ENCODE results near the gene MRPL4. TPM values are rescaled to one million over a fixed set of nuclear protein-coding genes. Genes with fewer than 3 reads are reported as not detected.

The MRPL4 gene
- total RNA-seq, 2 donors from 2014 or later, result 33.8 to 44.2 TPM

DNA sequence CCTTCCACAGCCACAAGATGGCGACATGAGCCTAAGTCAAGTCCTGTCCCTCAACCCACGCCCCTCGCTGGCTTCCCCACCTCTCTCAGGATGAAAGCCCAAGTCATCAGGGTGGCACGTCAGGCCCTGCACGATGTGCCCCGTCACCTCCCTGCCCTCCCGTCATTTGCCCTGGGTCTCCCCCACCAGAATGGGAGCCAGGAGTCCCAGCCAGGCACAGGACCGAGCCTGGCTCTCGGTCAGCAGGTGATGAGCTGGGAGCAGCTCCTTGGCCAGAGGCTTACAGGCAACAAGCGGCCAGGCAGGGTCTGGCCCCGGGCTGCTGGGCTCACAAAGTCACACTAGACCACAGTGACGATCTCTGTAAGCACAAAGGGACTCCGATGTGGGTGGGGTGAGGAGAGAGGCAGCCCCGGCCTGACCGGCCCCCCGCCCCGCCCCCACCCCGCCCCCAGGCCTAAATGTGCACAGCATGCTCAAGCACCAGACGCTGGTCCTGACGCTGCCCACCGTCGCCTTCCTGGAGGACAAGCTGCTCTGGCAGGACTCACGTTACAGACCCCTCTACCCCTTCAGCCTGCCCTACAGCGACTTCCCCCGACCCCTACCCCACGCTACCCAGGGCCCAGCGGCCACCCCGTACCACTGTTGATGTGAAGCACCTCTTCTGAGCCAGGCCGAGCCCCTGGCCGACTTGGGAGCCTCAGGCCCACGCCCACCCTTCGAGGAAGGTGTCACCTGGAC, 7.3 kb downstream of the MRPL4 start:
- H3K36me3 Mint-ChIP-seq (ENCODE audit: low read depth), result peaks cover 10% of the 10 kb centered on the region
- H3K27me3 Mint-ChIP-seq, result no peaks in the 10 kb centered on the region
- ATAC-seq (peak; percentile 91), DNase-seq (peak; percentile 66 to 83 (median 75))
- H3K27ac Mint-ChIP-seq, result peak overlapping the region; percentile 57
- no peak overlapping the region for H3K4me3 Mint-ChIP-seq
- H3K9me3 ChIP-seq (ENCODE audit: control insufficient read depth, low read length, poor library complexity, severe bottlenecking), result no peaks in the 10 kb centered on the region
- H3K4me1 Mint-ChIP-seq, result peaks cover 8% of the 10 kb centered on the region

- no peaks in the 10 kb centered on the region for H3K9me3 ChIP-seq (ENCODE audit: control insufficient read depth, low read length, poor library complexity, severe bottlenecking)
- peak in 1 of 3 donors; percentile 19 for DNase-seq
- peak; percentile 43 for ATAC-seq
- Mint-ChIP-seq H3K27ac (peak overlapping the region; percentile 57), H3K4me1 (peaks cover 8% of the 10 kb centered on the region), H3K27me3 (no peaks in the 10 kb centered on the region), H3K4me3 (no peak overlapping the region), H3K36me3 (ENCODE audit: low read depth) (peaks cover 10% of the 10 kb centered on the region)
Measured at GRCh38 chr19:10260141-10260584, 8.1 kb downstream of the MRPL4 start.

DNA sequence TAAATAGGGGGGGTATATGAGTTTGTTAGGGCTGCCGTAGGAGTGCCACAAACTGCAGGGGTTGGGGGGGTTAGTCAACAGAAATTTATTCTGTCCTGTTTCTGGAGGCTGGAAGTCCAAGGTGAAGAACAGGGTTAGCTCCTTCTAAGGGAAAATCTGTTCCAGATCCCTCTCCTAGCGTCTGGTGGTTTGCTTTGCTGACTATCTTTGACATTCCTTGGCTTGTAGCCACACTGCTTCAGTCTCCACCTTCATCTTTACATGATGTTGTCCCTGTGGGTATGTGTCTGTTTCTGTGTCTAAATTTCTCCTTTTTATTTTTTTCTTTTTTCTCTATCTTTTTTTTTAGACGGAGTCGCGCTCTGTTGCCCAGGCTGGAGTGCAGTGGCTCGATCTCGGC, 10.8 kb downstream of the MRPL4 start:
- Mint-ChIP-seq H3K4me1 (no peaks in the 10 kb centered on the region), H3K27ac (no peak overlapping the region), H3K36me3 (ENCODE audit: low read depth) (no peaks in the 10 kb centered on the region), H3K27me3 (no peaks in the 10 kb centered on the region), H3K4me3 (no peak overlapping the region)
- no peaks in the 10 kb centered on the region for H3K9me3 ChIP-seq (ENCODE audit: control insufficient read depth, low read length, poor library complexity, severe bottlenecking)
- ATAC-seq, result no peak
- no peak for DNase-seq

DNA sequence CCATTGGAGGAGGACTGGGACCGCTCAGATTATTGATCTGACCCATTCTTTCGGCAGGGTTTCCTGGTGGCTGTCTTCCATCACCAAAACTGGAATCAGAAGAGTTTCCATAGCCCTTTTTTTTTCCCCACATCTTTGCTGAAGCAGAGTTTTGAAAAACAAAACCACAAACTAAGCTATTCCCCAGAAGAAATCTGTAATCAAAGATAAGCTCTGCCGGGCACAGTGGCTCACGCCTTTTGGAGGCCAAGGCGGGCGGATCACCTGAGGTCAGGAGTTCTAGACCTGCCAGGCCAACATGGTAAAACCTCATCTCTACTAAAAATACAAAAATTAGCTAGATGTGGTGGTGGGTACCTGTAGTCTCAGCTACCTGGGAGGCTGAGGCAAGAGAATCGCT, 14.7 kb downstream of the MRPL4 start:
- no peaks in the 10 kb centered on the region for H3K27me3 Mint-ChIP-seq
- no peak overlapping the region for H3K4me3 Mint-ChIP-seq
- DNase-seq (no peak), ATAC-seq (no peak)
- H3K36me3 Mint-ChIP-seq (ENCODE audit: low read depth), result no peaks in the 10 kb centered on the region
- peaks cover 19% of the 10 kb centered on the region for H3K4me1 Mint-ChIP-seq
- H3K9me3 ChIP-seq (ENCODE audit: control insufficient read depth, low read length, poor library complexity, severe bottlenecking), result no peaks in the 10 kb centered on the region
- H3K27ac Mint-ChIP-seq, result no peak overlapping the region

- Mint-ChIP-seq H3K27me3 (no peaks in the 10 kb centered on the region), H3K36me3 (ENCODE audit: low read depth) (no peaks in the 10 kb centered on the region), H3K27ac (no peak overlapping the region), H3K4me3 (no peak overlapping the region), H3K4me1 (peaks cover 20% of the 10 kb centered on the region)
- ATAC-seq (no peak), DNase-seq (no peak)
- H3K9me3 ChIP-seq (ENCODE audit: control insufficient read depth, low read length, poor library complexity, severe bottlenecking), result no peaks in the 10 kb centered on the region
Measured at GRCh38 chr19:10268071-10268470, 16.1 kb downstream of the MRPL4 start.

GRCh38 chr19:10269333-10270179, 17.5 kb downstream of the MRPL4 start:
- ATAC-seq, result peak; percentile 62
- Mint-ChIP-seq H3K36me3 (ENCODE audit: low read depth) (peaks cover 2% of the 10 kb centered on the region), H3K27me3 (no peaks in the 10 kb centered on the region), H3K27ac (peak overlapping the region; percentile 93), H3K4me3 (peak overlapping the region; percentile 89), H3K4me1 (peaks cover 24% of the 10 kb centered on the region)
- peak; percentile 77 to 90 (median 78) for DNase-seq
- H3K9me3 ChIP-seq (ENCODE audit: control insufficient read depth, low read length, poor library complexity, severe bottlenecking), result no peaks in the 10 kb centered on the region

- Mint-ChIP-seq H3K27me3 (no peaks in the 10 kb centered on the region), H3K4me1 (peaks cover 25% of the 10 kb centered on the region), H3K27ac (peak overlapping the region; percentile 93), H3K36me3 (ENCODE audit: low read depth) (peaks cover 2% of the 10 kb centered on the region), H3K4me3 (peak overlapping the region; percentile 89)
- no peaks in the 10 kb centered on the region for H3K9me3 ChIP-seq (ENCODE audit: control insufficient read depth, low read length, poor library complexity, severe bottlenecking)
- peak; percentile 47 to 55 (median 53) for DNase-seq
- peak; percentile 62 for ATAC-seq
Measured at GRCh38 chr19:10270180-10270615, 18.2 kb downstream of the MRPL4 start.

DNA sequence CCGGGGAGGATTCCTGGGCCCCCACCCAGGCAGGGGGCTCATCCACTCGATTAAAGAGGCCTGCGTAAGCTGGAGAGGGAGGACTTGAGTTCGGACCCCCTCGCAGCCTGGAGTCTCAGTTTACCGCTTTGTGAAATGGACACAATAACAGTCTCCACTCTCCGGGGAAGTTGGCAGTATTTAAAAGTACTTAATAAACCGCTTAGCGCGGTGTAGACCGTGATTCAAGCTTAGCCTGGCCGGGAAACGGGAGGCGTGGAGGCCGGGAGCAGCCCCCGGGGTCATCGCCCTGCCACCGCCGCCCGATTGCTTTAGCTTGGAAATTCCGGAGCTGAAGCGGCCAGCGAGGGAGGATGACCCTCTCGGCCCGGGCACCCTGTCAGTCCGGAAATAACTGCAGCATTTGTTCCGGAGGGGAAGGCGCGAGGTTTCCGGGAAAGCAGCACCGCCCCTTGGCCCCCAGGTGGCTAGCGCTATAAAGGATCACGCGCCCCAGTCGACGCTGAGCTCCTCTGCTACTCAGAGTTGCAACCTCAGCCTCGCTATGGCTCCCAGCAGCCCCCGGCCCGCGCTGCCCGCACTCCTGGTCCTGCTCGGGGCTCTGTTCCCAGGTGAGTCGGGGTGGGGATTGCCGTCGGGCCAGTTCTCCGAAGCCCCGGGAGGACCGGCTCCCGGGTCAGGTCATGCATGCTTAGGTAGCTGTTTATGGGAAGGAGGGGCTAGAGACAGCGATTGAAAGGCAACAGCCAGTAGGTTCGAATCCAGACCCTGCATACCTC, 18.8 kb downstream of the MRPL4 start, which contains the start of gene ICAM1:
Gene ICAM1 (plus strand): TSS at position 505 of the 779 bp plus-strand sequence. CDS start 40 bp downstream, at position 545.
- DNase-seq (peak; percentile 53 to 63 (median 62)), ATAC-seq (peak; percentile 68)
- peak within 1 kb of the TSS; percentile 89 for H3K4me3 Mint-ChIP-seq
- H3K36me3 Mint-ChIP-seq (ENCODE audit: low read depth), result peaks cover 2% of the 10 kb centered on the region
- peaks cover 25% of the 10 kb centered on the region for H3K4me1 Mint-ChIP-seq
- peak within 1 kb of the TSS; percentile 93 for H3K27ac Mint-ChIP-seq
- no peaks in the 10 kb centered on the region for H3K27me3 Mint-ChIP-seq
- no peaks in the 10 kb centered on the region for H3K9me3 ChIP-seq (ENCODE audit: control insufficient read depth, low read length, poor library complexity, severe bottlenecking)

GRCh38 chr19:10271543-10272086, 19.6 kb downstream of the MRPL4 start:
- H3K9me3 ChIP-seq (ENCODE audit: control insufficient read depth, low read length, poor library complexity, severe bottlenecking), result no peaks in the 10 kb centered on the region
- ATAC-seq, result peak; percentile 56
- H3K4me1 Mint-ChIP-seq, result peaks cover 25% of the 10 kb centered on the region
- H3K27ac Mint-ChIP-seq, result peak overlapping the region; percentile 93
- DNase-seq, result peak in 1 of 3 donors; percentile 47
- H3K36me3 Mint-ChIP-seq (ENCODE audit: low read depth), result peaks cover 2% of the 10 kb centered on the region
- no peaks in the 10 kb centered on the region for H3K27me3 Mint-ChIP-seq
- peak overlapping the region; percentile 89 for H3K4me3 Mint-ChIP-seq

DNA sequence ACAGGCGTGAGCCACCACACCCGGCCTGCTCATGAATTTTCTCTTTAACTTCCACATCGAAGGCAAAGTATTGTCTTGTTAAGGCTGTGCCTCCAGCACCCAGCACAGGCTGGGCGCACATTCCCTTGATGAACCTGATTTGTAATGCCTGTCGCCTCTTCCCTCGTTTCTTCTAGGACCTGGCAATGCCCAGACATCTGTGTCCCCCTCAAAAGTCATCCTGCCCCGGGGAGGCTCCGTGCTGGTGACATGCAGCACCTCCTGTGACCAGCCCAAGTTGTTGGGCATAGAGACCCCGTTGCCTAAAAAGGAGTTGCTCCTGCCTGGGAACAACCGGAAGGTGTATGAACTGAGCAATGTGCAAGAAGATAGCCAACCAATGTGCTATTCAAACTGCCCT, 22.6 kb downstream of the MRPL4 start:
- Mint-ChIP-seq H3K4me3 (no peak overlapping the region), H3K27me3 (no peaks in the 10 kb centered on the region), H3K36me3 (ENCODE audit: low read depth) (peaks cover 4% of the 10 kb centered on the region), H3K27ac (peak overlapping the region; percentile 61), H3K4me1 (peaks cover 27% of the 10 kb centered on the region)
- ATAC-seq (no peak), DNase-seq (no peak)
- no peaks in the 10 kb centered on the region for H3K9me3 ChIP-seq (ENCODE audit: control insufficient read depth, low read length, poor library complexity, severe bottlenecking)

GRCh38 chr19:10277795-10278589, 26.0 kb downstream of the MRPL4 start:
- ATAC-seq (no peak), DNase-seq (no peak)

DNA sequence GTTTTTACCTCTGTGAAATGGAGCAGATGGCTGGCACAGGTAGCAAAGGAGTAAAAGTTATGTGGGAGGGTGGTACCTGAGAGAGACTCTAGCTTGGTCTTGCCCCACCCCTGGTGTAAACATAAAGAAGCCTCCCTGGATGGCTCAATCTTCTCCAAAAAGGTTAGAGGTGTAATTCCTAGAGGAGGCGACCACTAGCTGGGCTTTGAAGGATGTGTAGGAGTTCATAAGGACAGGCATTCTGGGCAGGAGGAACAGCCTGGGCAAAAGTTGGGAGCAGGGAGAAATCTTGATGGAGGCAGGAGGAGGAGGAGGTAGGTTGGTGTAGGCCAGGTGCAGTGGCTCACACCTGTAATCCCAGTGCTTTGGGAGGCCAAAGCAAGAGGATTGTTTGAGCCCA, 26.9 kb downstream of the MRPL4 start:
- no peak for DNase-seq
- H3K4me3 Mint-ChIP-seq, result no peak overlapping the region
- peaks cover 4% of the 10 kb centered on the region for H3K36me3 Mint-ChIP-seq (ENCODE audit: low read depth)
- peak overlapping the region; percentile 41 for H3K27ac Mint-ChIP-seq
- no peak for ATAC-seq
- no peaks in the 10 kb centered on the region for H3K27me3 Mint-ChIP-seq
- peaks cover 13% of the 10 kb centered on the region for H3K4me1 Mint-ChIP-seq
- H3K9me3 ChIP-seq (ENCODE audit: control insufficient read depth, low read length, poor library complexity, severe bottlenecking), result no peaks in the 10 kb centered on the region

More at GRCh38 chr19:10277795-10278589, 26.0 kb downstream of the MRPL4 start:
- Mint-ChIP-seq H3K36me3 (ENCODE audit: low read depth) (peaks cover 4% of the 10 kb centered on the region), H3K27me3 (no peaks in the 10 kb centered on the region), H3K27ac (no peak overlapping the region), H3K4me3 (no peak overlapping the region), H3K4me1 (peaks cover 14% of the 10 kb centered on the region)
- H3K9me3 ChIP-seq (ENCODE audit: control insufficient read depth, low read length, poor library complexity, severe bottlenecking), result no peaks in the 10 kb centered on the region
